GM23248 (cell line): ENCODE data around the gene TRDMT1. TPM values are rescaled to one million over a fixed set of nuclear protein-coding genes. Genes with fewer than 3 reads are reported as not detected.

Experiments used
- DNase-seq: peaks from one replicate; pipeline ENCODE4 v3.0.0-alpha.2; 2015
- H2AFZ ChIP-seq: fragments of 200-600 bp; sonication (generic); 2 replicates; pipeline ENCODE4 v1.6.1; 2016; ENCODE audit warnings: antibody characterized with exemption
- H3F3A ChIP-seq: fragments of 200-600 bp; sonication (generic); 2 replicates; pipeline ENCODE4 v1.6.1; 2016; ENCODE audit warnings: mild to moderate bottlenecking, antibody characterized with exemption, mixed run types; ENCODE audit not compliant: insufficient read depth
- H3K27ac ChIP-seq: fragments of 200-600 bp; sonication (generic); 2 replicates; pipeline ENCODE4 v1.5.1; 2016; ENCODE audit warnings: mild to moderate bottlenecking
- H3K27me3 ChIP-seq: fragments of 200-600 bp; sonication (generic); replicated peaks from 2 replicates; pipeline ENCODE4 v1.6.1; 2016; ENCODE audit warnings: mild to moderate bottlenecking; ENCODE audit not compliant: insufficient read depth
- H3K36me3 ChIP-seq: fragments of 200-600 bp; sonication (generic); 2 replicates; pipeline ENCODE4 v1.6.1; 2016; ENCODE audit warnings: low read depth, mild to moderate bottlenecking
- H3K4me1 ChIP-seq: fragments of 200-600 bp; sonication (generic); 2 replicates; pipeline ENCODE4 v1.6.1; 2016; ENCODE audit warnings: mild to moderate bottlenecking; ENCODE audit not compliant: insufficient read depth
- H3K4me2 ChIP-seq: fragments of 200-600 bp; sonication (generic); one replicate; pipeline ENCODE4 v1.6.1; 2016; ENCODE audit warnings: mild to moderate bottlenecking; ENCODE audit not compliant: unreplicated experiment
- H3K4me3 ChIP-seq: fragments of 200-600 bp; sonication (generic); 2 replicates; pipeline ENCODE4 v1.5.1; 2016; ENCODE audit warnings: mild to moderate bottlenecking
- H3K79me2 ChIP-seq: fragments of 200-600 bp; sonication (generic); 2 replicates; pipeline ENCODE4 v1.6.1; 2016; ENCODE audit warnings: mild to moderate bottlenecking; ENCODE audit not compliant: insufficient read depth
- H3K9ac ChIP-seq: fragments of 200-600 bp; sonication (generic); 2 replicates; pipeline ENCODE4 v1.6.1; 2016; ENCODE audit warnings: mild to moderate bottlenecking
- H3K9me2 ChIP-seq: fragments of 200-600 bp; sonication (generic); 2 replicates; pipeline ENCODE4 v1.6.1; 2016; ENCODE audit warnings: mixed run types, mild to moderate bottlenecking, moderate library complexity; ENCODE audit not compliant: insufficient read depth
- H3K9me3 ChIP-seq: fragments of 200-600 bp; sonication (generic); one replicate; pipeline ENCODE4 v1.6.1; 2017; ENCODE audit warnings: low read depth
- H4K20me1 ChIP-seq: fragments of 200-600 bp; sonication (generic); 2 replicates; pipeline ENCODE4 v1.6.0; 2016; ENCODE audit not compliant: insufficient read depth
- EZH2 ChIP-seq: fragments of 200-600 bp; sonication (generic); IDR thresholded peaks from 2 replicates; pipeline ENCODE4 v1.6.1; 2018; ENCODE audit warnings: antibody characterized with exemption, mild to moderate bottlenecking; ENCODE audit not compliant: insufficient read depth, poor library complexity, severe bottlenecking
- EZH2phosphoT487 ChIP-seq: fragments of 200-600 bp; sonication (generic); IDR thresholded peaks from 2 replicates; pipeline ENCODE4 v1.6.1; 2018; ENCODE audit warnings: antibody characterized with exemption, moderate library complexity, mild to moderate bottlenecking, low read depth; ENCODE audit not compliant: insufficient read depth
- WGBS, 2 experiments: methylation state at CpG; one replicate each; pipeline ENCODE4 v1.1.6; 2015 to 2017; ENCODE audit warnings: low lambda C conversion rate in 2 of 2, low coverage in 1 of 2; ENCODE audit errors: missing lambda C conversion rate in 2 of 2; 5-methylcytosine and 5-hydroxymethylcytosine counted together
- in situ Hi-C: fragments of 300-500 bp; cut with MboI; formaldehyde crosslinking; loops from 2 replicates; pipeline ENCODE4 v1.15.0; 2020
- polyA plus RNA-seq: library from polyadenylated mRNA; unstranded; fragments of >200 nt; fragmentation: Nextera tagmentation; extraction: Ambion mirVana; gene quantifications from 2 replicates; pipeline ENCODE4 v1.2.1, GENCODE V29; 2016
- total RNA-seq: library from RNA; depleted of rRNA; stranded (reverse); fragments of >200 nt; shearing (Covaris generic); gene quantifications from 2 replicates; pipeline ENCODE4 v1.2.3, GENCODE V29; 2014

The TRDMT1 gene
- total and polyA plus RNA-seq, 2 experiments from 2014 or later, result 4.3 to 4.4 TPM

GRCh38 chr10:17155826-17156225, 45.6 kb downstream of the TRDMT1 start:
- H3F3A ChIP-seq, result no peaks in the 10 kb centered on the region
- no peak overlapping the region for H2AFZ ChIP-seq
- no peaks in the 10 kb centered on the region for H3K36me3 ChIP-seq
- H3K79me2 ChIP-seq, result no peaks in the 10 kb centered on the region
- H3K4me1 ChIP-seq, result no peaks in the 10 kb centered on the region
- no peak overlapping the region for H3K27ac ChIP-seq
- no peak overlapping the region for H3K4me2 ChIP-seq
- no peak overlapping the region for H3K9ac ChIP-seq
- no peaks in the 10 kb centered on the region for H3K9me3 ChIP-seq
- H3K4me3 ChIP-seq, result no peak overlapping the region
- H3K27me3 ChIP-seq, result no peaks in the 10 kb centered on the region
- DNase-seq, result no peak
- in situ Hi-C loops, result no loop called here
- no peaks in the 10 kb centered on the region for H4K20me1 ChIP-seq
- no peaks in the 10 kb centered on the region for H3K9me2 ChIP-seq
- TF ChIP-seq EZH2phosphoT487 (no peak), EZH2 (no peak)

GRCh38 chr10:17154116-17154515, 47.4 kb downstream of the TRDMT1 start:
- in situ Hi-C loops, result no loop called here
- Histone ChIP-seq H3K4me1 (no peaks in the 10 kb centered on the region), H4K20me1 (no peaks in the 10 kb centered on the region), H3K4me2 (no peak overlapping the region), H3K36me3 (no peaks in the 10 kb centered on the region), H3K4me3 (no peak overlapping the region), H3K27me3 (no peaks in the 10 kb centered on the region), H3K9me3 (no peaks in the 10 kb centered on the region), H3K27ac (no peak overlapping the region), H3K79me2 (no peaks in the 10 kb centered on the region), H3F3A (no peaks in the 10 kb centered on the region), H2AFZ (no peak overlapping the region), H3K9me2 (no peaks in the 10 kb centered on the region), H3K9ac (no peak overlapping the region)
- DNase-seq, result no peak
- TF ChIP-seq EZH2phosphoT487 (no peak), EZH2 (no peak)

GRCh38 chr10:17153321-17153720, 48.2 kb downstream of the TRDMT1 start:
- H2AFZ ChIP-seq, result no peak overlapping the region
- H3K4me3 ChIP-seq, result no peak overlapping the region
- no peaks in the 10 kb centered on the region for H3K36me3 ChIP-seq
- no peaks in the 10 kb centered on the region for H3K27me3 ChIP-seq
- H3K9ac ChIP-seq, result no peak overlapping the region
- no peak for TF ChIP-seq EZH2phosphoT487
- no peak for TF ChIP-seq EZH2
- in situ Hi-C loops, result no loop called here
- no peaks in the 10 kb centered on the region for H3K79me2 ChIP-seq
- H4K20me1 ChIP-seq, result no peaks in the 10 kb centered on the region
- 96% methylated on average over 5 of the region's 5 CpGs for WGBS, 2 experiments
- no peaks in the 10 kb centered on the region for H3K9me3 ChIP-seq
- no peak overlapping the region for H3K27ac ChIP-seq
- no peaks in the 10 kb centered on the region for H3F3A ChIP-seq
- H3K4me1 ChIP-seq, result no peaks in the 10 kb centered on the region
- H3K9me2 ChIP-seq, result no peaks in the 10 kb centered on the region
- no peak overlapping the region for H3K4me2 ChIP-seq
- DNase-seq, result no peak

- H2AFZ ChIP-seq, result no peak overlapping the region
- H3K9me3 ChIP-seq, result no peaks in the 10 kb centered on the region
- H3K27ac ChIP-seq, result no peak overlapping the region
- WGBS, 2 experiments, result 52 to 74% methylated on average over 1 of the region's 1 CpG
- H3K4me2 ChIP-seq, result no peak overlapping the region
- in situ Hi-C loops, result no loop called here
- no peaks in the 10 kb centered on the region for H3K27me3 ChIP-seq
- no peak overlapping the region for H3K4me3 ChIP-seq
- no peaks in the 10 kb centered on the region for H3K4me1 ChIP-seq
- TF ChIP-seq EZH2, result no peak
- no peak for TF ChIP-seq EZH2phosphoT487
- DNase-seq, result no peak
- no peaks in the 10 kb centered on the region for H3K36me3 ChIP-seq
- H3K79me2 ChIP-seq, result no peaks in the 10 kb centered on the region
- no peaks in the 10 kb centered on the region for H4K20me1 ChIP-seq
- H3K9ac ChIP-seq, result no peak overlapping the region
- H3F3A ChIP-seq, result no peaks in the 10 kb centered on the region
- no peaks in the 10 kb centered on the region for H3K9me2 ChIP-seq
Observed at GRCh38 chr10:17151716-17152115, 49.8 kb downstream of the TRDMT1 start.

GRCh38 chr10:17147884-17148489, 53.5 kb downstream of the TRDMT1 start:
- no peak overlapping the region for H3K4me3 ChIP-seq
- DNase-seq, result no peak
- H4K20me1 ChIP-seq, result no peaks in the 10 kb centered on the region
- no peaks in the 10 kb centered on the region for H3K4me1 ChIP-seq
- no peak overlapping the region for H3K9ac ChIP-seq
- in situ Hi-C loops, result no loop called here
- H3K36me3 ChIP-seq, result no peaks in the 10 kb centered on the region
- H3K27ac ChIP-seq, result no peak overlapping the region
- H3F3A ChIP-seq, result no peaks in the 10 kb centered on the region
- H3K9me2 ChIP-seq, result no peaks in the 10 kb centered on the region
- no peak overlapping the region for H3K4me2 ChIP-seq
- H2AFZ ChIP-seq, result no peak overlapping the region
- no peaks in the 10 kb centered on the region for H3K79me2 ChIP-seq
- no peaks in the 10 kb centered on the region for H3K9me3 ChIP-seq
- 98 to 99% methylated on average over 5 of the region's 5 CpGs for WGBS, 2 experiments
- TF ChIP-seq EZH2phosphoT487, result no peak
- TF ChIP-seq EZH2, result no peak
- H3K27me3 ChIP-seq, result no peaks in the 10 kb centered on the region
